GM19035 (cell line): ENCODE measurements around the gene NR4A1.

Experiments used
- ATAC-seq: cut with Tn5 transposase; IDR thresholded peaks from one replicate; pipeline ENCODE4 v1.9.1; 2021; ENCODE audit not compliant: unreplicated experiment

The NR4A1 gene

DNA sequence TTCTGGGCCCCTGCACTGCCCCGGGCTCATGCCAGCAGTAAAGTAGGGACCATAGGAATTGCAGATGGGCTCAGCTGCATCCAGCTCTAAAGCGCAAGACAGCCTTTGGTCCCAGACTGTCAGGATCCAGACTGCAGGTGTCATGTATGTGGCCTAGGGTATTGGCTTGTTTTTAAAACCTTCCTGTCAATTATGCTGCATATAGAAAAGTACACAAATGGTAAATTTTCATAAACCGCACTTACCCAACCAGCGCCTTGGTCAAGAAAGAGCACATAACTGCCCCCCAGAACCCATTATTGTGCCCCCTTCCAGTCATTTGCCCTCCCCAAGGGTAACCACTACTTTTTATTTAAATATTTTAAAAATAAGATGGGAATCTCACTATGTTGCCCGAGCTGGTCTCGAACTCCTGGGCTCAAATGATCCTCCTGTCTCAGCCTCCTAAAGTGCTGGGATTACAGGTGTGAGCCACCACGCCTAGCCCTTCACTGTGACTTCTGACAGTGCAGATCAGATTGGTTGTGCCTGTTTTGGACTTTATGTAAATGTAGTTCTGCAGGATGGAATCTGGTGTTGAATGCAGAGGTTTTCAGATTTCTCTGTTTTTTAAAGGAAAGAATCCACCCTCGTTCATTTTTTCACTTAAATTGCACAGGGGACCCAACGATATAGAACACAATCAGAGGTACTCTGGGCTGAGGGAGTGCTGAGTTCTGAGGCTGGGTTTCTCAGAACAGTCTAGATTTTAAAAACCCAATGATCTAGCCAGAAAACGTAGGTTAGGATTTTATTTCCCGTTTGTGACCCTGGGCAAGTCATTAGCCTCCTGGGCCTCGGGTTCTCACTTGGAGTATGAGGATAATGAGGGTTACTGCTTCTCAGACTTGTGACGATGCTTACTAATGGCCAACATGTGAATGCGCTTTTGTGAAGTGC lies 6.7 kb downstream of the NR4A1 start:
- no peak for ATAC-seq

DNA sequence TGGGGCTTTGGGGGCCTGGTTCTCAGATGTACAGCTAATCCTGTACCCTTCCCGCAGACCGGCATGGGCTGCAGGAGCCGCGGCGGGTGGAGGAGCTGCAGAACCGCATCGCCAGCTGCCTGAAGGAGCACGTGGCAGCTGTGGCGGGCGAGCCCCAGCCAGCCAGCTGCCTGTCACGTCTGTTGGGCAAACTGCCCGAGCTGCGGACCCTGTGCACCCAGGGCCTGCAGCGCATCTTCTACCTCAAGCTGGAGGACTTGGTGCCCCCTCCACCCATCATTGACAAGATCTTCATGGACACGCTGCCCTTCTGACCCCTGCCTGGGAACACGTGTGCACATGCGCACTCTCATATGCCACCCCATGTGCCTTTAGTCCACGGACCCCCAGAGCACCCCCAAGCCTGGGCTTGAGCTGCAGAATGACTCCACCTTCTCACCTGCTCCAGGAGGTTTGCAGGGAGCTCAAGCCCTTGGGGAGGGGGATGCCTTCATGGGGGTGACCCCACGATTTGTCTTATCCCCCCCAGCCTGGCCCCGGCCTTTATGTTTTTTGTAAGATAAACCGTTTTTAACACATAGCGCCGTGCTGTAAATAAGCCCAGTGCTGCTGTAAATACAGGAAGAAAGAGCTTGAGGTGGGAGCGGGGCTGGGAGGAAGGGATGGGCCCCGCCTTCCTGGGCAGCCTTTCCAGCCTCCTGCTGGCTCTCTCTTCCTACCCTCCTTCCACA lies 7.6 kb downstream of the NR4A1 start:
- no peak for ATAC-seq

GRCh38 chr12:52059582-52060497 lies 8.6 kb downstream of the NR4A1 start:
- no peak for ATAC-seq

- no peak for ATAC-seq
Observed at GRCh38 chr12:52060498-52061177, 9.4 kb downstream of the NR4A1 start.

GRCh38 chr12:52061470-52062166 lies 10.4 kb downstream of the NR4A1 start:
- no peak for ATAC-seq

- no peak for ATAC-seq
Observed at GRCh38 chr12:52062167-52063081, 11.2 kb downstream of the NR4A1 start.

DNA sequence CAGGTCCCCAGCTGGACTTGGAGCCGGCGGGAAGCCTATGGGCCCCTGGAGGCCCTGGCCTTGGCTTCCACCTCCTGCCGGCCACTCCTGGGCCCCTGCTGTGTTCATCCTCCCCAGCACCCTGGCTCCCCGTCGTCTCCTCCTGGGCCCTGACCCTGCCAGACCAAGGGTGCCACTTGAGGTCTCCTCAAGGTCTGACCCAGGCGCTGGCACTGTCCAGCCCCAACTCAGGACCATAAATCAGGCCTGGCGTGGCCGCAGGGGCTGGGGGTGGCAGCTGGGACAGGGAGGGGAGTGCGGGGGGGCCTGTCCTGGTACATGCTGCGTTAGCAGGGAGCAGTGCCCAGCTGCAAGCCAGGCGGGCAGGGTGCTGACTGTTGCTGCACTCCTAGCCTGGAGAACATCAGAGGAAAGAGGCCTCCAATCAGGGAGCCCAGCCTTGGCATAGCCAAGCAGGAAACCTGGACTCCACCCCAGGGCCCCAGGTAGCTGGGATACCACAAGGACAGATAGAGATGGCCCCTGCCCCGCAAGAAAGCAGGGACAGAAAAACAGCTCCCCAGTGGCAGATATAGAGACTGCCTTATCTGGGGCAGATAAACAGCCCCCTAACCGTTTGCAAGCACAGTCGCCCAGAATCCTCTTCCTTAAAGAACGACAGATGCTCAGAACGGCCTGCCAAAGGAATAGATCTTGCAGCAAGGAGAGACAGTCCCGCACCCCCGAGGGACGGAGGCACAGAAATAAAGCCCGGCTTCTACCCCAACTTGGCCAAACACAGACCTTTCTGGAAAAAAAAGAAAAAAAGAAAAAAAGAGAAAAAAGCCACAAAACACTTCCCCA lies 12.1 kb downstream of the NR4A1 start:
- ATAC-seq, result no peak

DNA sequence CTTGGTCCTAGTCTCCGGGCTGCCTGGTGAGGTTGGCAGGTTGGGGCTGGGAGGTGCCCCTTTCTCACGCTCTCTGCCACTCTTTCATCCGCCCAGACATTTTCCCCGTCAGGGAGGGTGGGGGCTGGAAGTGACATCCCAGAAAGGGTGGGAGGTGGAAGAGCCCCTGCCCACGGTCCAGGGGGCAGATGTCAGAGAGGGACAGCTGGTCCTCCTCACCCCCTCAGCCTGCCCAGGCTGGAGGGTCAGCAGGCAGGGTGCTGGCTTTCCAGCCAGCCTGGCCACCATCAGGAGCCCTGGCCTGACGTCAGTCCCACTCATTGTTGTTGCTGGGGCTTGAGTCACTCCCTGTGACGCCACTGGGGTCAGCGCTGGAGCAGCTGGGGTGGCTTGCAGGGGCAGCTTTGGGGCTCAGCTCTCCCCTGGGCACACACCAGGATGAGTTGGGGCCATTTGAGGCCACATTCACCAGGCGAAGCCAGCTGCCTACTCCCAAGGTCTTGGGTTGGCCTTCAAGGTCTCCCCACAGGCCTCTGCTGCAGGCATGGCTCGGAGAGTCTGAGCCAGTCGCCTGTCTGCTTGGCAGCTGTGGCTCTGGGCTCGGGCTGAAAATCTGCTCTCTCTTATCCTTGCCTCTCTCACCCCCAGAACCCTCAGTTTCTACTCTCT lies 12.9 kb downstream of the NR4A1 start:
- ATAC-seq, result no peak

GRCh38 chr12:52066346-52067080 lies 15.3 kb downstream of the NR4A1 start:
- ATAC-seq, result no peak

GRCh38 chr12:52067081-52067374 lies 15.8 kb downstream of the NR4A1 start:
- ATAC-seq, result no peak

DNA sequence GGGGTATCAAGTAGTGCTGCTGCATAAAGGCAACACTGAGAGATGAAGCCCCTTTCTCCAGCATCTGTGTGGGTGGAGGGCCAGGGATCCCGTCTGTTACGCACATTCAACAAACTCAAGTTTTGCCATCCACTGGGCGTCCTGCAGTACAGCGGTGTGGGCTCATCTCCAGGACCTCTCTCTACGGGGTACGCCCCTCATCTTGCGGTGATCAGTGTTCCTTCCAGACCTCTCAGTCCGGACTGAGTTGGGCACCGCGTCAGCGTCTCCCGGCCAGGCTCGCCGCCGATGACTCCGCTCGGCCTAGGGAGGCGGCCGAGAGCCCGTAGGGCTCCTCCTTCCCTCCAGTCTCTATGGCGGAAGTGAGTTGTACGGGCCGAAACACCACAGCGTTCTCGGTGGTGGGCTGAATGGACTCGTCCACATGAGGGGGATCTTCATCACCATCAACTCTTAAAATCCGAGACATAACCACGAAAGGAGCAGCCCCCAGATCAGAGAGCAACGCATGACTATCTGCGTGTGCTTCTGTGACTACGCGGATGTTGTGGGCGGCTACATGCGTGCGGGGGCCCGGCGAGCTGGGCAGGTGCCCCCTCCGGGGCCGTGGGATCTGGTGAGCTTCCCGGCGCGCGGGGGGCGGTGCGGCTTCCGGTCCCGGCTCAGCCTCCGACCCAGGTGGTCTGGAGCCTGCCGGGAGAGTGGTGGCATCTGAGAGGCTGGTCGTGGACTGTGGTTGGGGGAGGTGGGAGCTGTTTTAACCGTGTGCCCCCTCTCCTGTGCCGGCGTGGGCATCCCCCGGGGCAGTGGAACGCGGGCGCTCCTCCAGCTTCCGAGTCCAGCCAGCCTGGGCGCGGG lies 18.3 kb downstream of the NR4A1 start, which contains the start of gene ATG101:
Gene ATG101, plus strand, starts transcription at position 652 of the 858 bp plus-strand sequence. CDS start 3,673 bp downstream, outside the sequence.
- ATAC-seq, result peak; percentile 96

DNA sequence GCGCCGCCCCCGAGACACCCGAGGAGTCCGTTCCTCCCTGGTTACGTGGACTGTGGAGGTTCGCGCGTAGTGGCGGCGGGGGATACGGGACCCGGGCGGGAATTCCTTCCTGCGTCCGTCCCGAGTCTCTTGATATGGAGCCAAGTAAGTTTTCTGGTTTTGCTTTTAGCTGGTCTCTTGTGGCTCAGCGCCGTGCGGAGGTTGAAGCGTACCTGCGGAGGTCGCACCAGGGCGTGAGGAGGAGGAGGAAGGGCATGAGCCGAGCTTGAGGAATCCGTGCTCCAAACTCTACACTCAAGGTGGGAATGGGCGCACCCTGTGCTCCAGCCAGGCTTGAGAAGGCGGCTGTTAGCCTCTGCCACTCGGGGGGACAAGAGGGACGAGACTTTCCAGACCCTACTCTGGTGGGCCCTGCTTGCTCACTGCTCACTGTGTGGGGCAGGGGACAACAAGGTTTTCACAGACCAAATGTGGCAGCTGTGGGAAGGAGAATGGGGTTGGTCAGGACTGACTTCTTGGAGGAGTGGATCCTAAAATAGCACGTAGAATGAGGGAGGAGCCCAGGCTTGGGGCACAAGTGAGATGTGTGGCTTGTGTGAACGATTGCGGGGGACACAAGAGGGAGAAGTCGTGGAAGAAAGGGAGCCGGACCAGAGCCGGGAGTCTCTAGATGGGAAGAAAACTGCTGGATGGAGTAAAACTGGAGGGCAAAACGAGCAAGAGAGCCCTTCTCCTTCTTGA lies 19.1 kb downstream of the NR4A1 start:
- ATAC-seq, result peak; percentile 32

DNA sequence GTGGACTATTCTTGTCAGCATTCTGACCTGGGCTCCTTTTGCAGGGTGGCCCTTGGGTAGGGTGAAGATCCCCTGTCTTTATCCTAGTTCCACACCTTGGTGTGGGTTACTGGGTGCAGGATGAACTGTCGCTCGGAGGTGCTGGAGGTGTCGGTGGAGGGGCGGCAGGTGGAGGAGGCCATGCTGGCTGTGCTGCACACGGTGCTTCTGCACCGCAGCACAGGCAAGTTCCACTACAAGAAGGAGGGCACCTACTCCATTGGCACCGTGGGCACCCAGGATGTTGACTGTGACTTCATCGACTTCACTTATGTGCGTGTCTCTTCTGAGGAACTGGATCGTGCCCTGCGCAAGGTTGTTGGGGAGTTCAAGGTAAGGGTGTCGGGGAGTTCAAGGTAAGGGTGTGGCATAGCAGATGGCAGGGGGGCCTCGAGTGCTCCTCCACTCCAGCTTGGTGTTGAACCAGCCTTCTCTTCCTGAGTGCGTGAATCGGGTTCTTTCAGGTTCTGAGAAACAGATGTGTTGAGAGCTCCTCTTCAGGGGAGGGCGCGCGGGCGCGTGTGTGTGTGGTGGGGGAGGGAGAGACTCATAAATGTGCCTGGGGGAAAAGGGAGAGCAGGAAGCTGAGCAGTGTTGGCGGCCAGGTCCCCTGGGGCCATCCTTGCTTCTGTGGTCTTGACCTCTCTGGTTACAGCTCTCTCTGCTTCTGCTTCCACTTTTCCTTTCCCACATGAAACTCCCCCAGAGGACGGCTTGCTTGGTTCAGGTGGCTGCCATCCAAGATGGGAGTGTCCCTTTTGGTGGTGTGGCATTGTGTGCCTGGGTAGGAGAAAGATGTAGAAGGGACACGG lies 22.5 kb downstream of the NR4A1 start:
- ATAC-seq, result no peak
